Suppressor macrophage treated with lipopolysaccharide for 1 hour (primary cell): ENCODE results near the gene CCDC74B.
"Not testable (repeated sequence)": the region's sequence is repeated elsewhere in the genome, so short reads cannot be mapped to it uniquely, and the experiment has no call there.

ENCODE experiments used
- DNase-seq, 3 donors: peaks; one replicate each; pipeline ENCODE4 v3.0.0-alpha.2; 2020 to 2022

Gene CCDC74B

GRCh38 chr2:130143266-130144039 is 1.5 kb downstream of the CCDC74B start:
- DNase-seq = not testable (repeated sequence)

GRCh38 chr2:130142396-130143265 is 2.3 kb downstream of the CCDC74B start:
- DNase-seq = not testable (repeated sequence)

GRCh38 chr2:130141645-130142370 is 3.1 kb downstream of the CCDC74B start:
- not testable (repeated sequence) for DNase-seq

- not testable (repeated sequence) for DNase-seq
Measured at GRCh38 chr2:130141002-130141401, 3.9 kb downstream of the CCDC74B start.

GRCh38 chr2:130140516-130140915 is 4.4 kb downstream of the CCDC74B start:
- not testable (repeated sequence) for DNase-seq

- not testable (repeated sequence) for DNase-seq
Measured at GRCh38 chr2:130139331-130140280, 5.3 kb downstream of the CCDC74B start.

GRCh38 chr2:130138841-130139251 is 6.1 kb downstream of the CCDC74B start:
- not testable (repeated sequence) for DNase-seq

- DNase-seq = not testable (repeated sequence)
Measured at GRCh38 chr2:130138326-130138725, 6.6 kb downstream of the CCDC74B start.

- not testable (repeated sequence) for DNase-seq
Measured at GRCh38 chr2:130137118-130137517, 7.8 kb downstream of the CCDC74B start.

GRCh38 chr2:130136546-130136945 is 8.4 kb downstream of the CCDC74B start:
- DNase-seq = not testable (repeated sequence)

- no peak for DNase-seq
Measured at GRCh38 chr2:130135692-130136541, 9.0 kb downstream of the CCDC74B start.

- not testable (repeated sequence) for DNase-seq
Measured at GRCh38 chr2:130129120-130129829, 15.6 kb downstream of the CCDC74B start, which contains the start of gene POTEF. TSS of gene POTEF (minus strand) at chr2:130129222. CDS start at chr2:130120515, 8,707 bp downstream.

GRCh38 chr2:130128464-130128863 is 16.4 kb downstream of the CCDC74B start:
- DNase-seq = not testable (repeated sequence)

- DNase-seq = not testable (repeated sequence)
Measured at GRCh38 chr2:130127726-130128125, 17.2 kb downstream of the CCDC74B start.

GRCh38 chr2:130120924-130121323 is 24.0 kb downstream of the CCDC74B start:
- not testable (repeated sequence) for DNase-seq

GRCh38 chr2:130102597-130103363 is 42.1 kb downstream of the CCDC74B start:
- DNase-seq = not testable (repeated sequence)
